K562 (cell line): Measurements from ENCODE around the gene DNAJC1. TPM values are rescaled to one million over a fixed set of nuclear protein-coding genes. Genes with fewer than 3 reads are reported as not detected.
A peak's percentile ranks its signal among the peaks of the same experiment; 100 is the strongest.

Source experiments
- ATAC-seq: fragments of 200-7000 bp; cut with Tn5 transposase; 3 replicates; pipeline ENCODE4 v1.9.1; 2020; ENCODE audit warnings: moderate library complexity
- BruUV-seq: library from RNA; stranded (reverse); fragments of 400-500 nt; replicated peaks from 2 replicates; lab custom pipeline; 2021; lab: Mats Ljungman, UMichigan
- CTCF ChIA-PET: fragments of 300-600 bp; formaldehyde crosslinking; extraction: SDS; loops from one replicate; lab custom pipeline; 2021; ENCODE audit warnings: low intra/inter-chr PET ratio; lab: Yijun Ruan, JAX
- POLR2A ChIA-PET: fragments of 300-600, 350-650 bp; sonication (Branson Sonifier 250); formaldehyde crosslinking; extraction: SDS; loops from one replicate; lab custom pipeline; 2021; ENCODE audit warnings: antibody characterized with exemption, inconsistent platforms; lab: Yijun Ruan, JAX
- DNase-seq, 4 experiments: peaks; one replicate each; pipeline versions ENCODE4 v3.0.0 to v3.0.0-alpha.2; 2011 to 2018; ENCODE audit warnings: low spot score in 3 of 4, mixed read lengths in 3 of 4; ENCODE audit errors: extremely low read depth in 1 of 4
- FAIRE-seq: peaks from 2 replicates; lab custom pipeline; 2011; peaks lifted over from hg19 to GRCh38; lab: Jason Lieb, UNC
- H2AFZ ChIP-seq: 2 replicates; pipeline ENCODE4 v1.6.0; 2011; ENCODE audit warnings: low read depth, low read length, control low read depth, inconsistent platforms
- H3K27ac ChIP-seq: fragments of 200-600 bp; 3 replicates; pipeline ENCODE4 v1.8.0; 2011; ENCODE audit warnings: low read depth, mild to moderate bottlenecking, control low read depth, inconsistent platforms, low read length, moderate library complexity, mixed read lengths; ENCODE audit errors: extremely low read depth
- H3K27me3 ChIP-seq, 2 experiments: fragments of 300-600 bp in 1 of 2; 2 replicates in 1 of 2; 3 replicates in 1 of 2; pipeline versions ENCODE4 v1.6.0 to v1.8.0; 2011; ENCODE audit warnings: inconsistent platforms in 2 of 2, low read length in 2 of 2, mild to moderate bottlenecking in 1 of 2, mixed read lengths in 1 of 2, moderate library complexity in 1 of 2; ENCODE audit not compliant: control insufficient read depth in 2 of 2, insufficient read depth in 2 of 2
- H3K36me3 ChIP-seq: fragments of 300-600 bp; 3 replicates; pipeline ENCODE4 v1.8.0; 2011; ENCODE audit warnings: mild to moderate bottlenecking, low read length, inconsistent platforms; ENCODE audit not compliant: control insufficient read depth, insufficient read depth
- H3K4me1 ChIP-seq, 2 experiments: fragments of 200-600 bp in 1 of 2; replicated peaks in 1 of 2; 2 replicates in 1 of 2; 3 replicates in 1 of 2; pipeline versions ENCODE4 v1.5.1 to v1.8.0; 2011; ENCODE audit warnings: inconsistent platforms in 2 of 2, low read length in 2 of 2, mild to moderate bottlenecking in 1 of 2, mixed read lengths in 1 of 2, moderate library complexity in 1 of 2; ENCODE audit not compliant: control insufficient read depth in 2 of 2, insufficient read depth in 2 of 2
- H3K4me2 ChIP-seq: 2 replicates; pipeline ENCODE4 v1.6.1; 2011; ENCODE audit warnings: low read length, control low read depth, inconsistent platforms, mixed read lengths; ENCODE audit not compliant: insufficient read depth
- H3K4me3 ChIP-seq: fragments of 200-600 bp; sonication (generic), shearing (Covaris generic); 2 replicates; pipeline ENCODE4 v1.5.1; 2016; ENCODE audit warnings: control low read depth, inconsistent platforms
- H3K79me2 ChIP-seq: fragments of 200-600 bp; 3 replicates; pipeline ENCODE4 v1.8.0; 2011; ENCODE audit warnings: low read length, inconsistent platforms; ENCODE audit not compliant: control insufficient read depth, insufficient read depth
- H3K9ac ChIP-seq, 2 experiments: 2 replicates each; pipeline versions ENCODE4 v1.6.0 to v1.6.1; 2011; ENCODE audit warnings: low read depth in 2 of 2, low read length in 2 of 2, control low read depth in 1 of 2, inconsistent platforms in 1 of 2, mild to moderate bottlenecking in 1 of 2, mixed read lengths in 1 of 2; ENCODE audit not compliant: insufficient read depth in 1 of 2
- H3K9me1 ChIP-seq: one replicate; pipeline ENCODE4 v1.6.0; 2011; ENCODE audit warnings: inconsistent platforms, mild to moderate bottlenecking, low read length, moderate library complexity; ENCODE audit not compliant: control insufficient read depth, insufficient read depth
- H3K9me3 ChIP-seq: replicated peaks from 2 replicates; pipeline ENCODE4 v1.5.1; 2011; ENCODE audit warnings: low read depth, low read length, inconsistent platforms; ENCODE audit not compliant: control insufficient read depth, insufficient read depth
- H4K20me1 ChIP-seq: replicated peaks from 2 replicates; pipeline ENCODE4 v1.6.1; 2011; ENCODE audit warnings: low read length, inconsistent platforms, mixed read lengths; ENCODE audit not compliant: control insufficient read depth, insufficient read depth
- CBFA2T3 ChIP-seq: fragments of 450-650 bp; IDR thresholded peaks from 2 replicates; pipeline ENCODE4 v1.6.1; 2017
- EHMT2 ChIP-seq: fragments of 450-650 bp; IDR thresholded peaks from 2 replicates; pipeline ENCODE4 v1.6.1; 2018; ENCODE audit warnings: antibody characterized with exemption
- FOSL1 ChIP-seq: fragments of 200-800 bp; sonication (Bioruptor generic); conservative IDR thresholded peaks from 2 replicates; pipeline ENCODE4 v1.6.1; 2016; ENCODE audit warnings: missing genetic modification characterization, missing compliant biosample characterization
- HCFC1 ChIP-seq: IDR thresholded peaks from 2 replicates; pipeline ENCODE4 v1.6.1; 2012; ENCODE audit warnings: low read depth, low read length, improper control_type of control experiment
- NFYB ChIP-seq: IDR thresholded peaks from 2 replicates; pipeline ENCODE4 v1.6.1; 2011; ENCODE audit warnings: mild to moderate bottlenecking, moderate library complexity; ENCODE audit not compliant: insufficient read length; ENCODE audit errors: extremely low read depth
- NR3C1 ChIP-seq: sonication (generic); formaldehyde crosslinking; IDR thresholded peaks from 2 replicates; pipeline ENCODE4 v1.8.1; 2022; ENCODE audit warnings: missing genetic modification reagents
- PTRF ChIP-seq: fragments of 450-650 bp; IDR thresholded peaks from 2 replicates; pipeline ENCODE4 v1.6.1; 2016; ENCODE audit warnings: mild to moderate bottlenecking, missing genetic modification characterization, missing compliant biosample characterization
- RAD21 ChIP-seq, 2 experiments: fragments of 250-450 bp in 1 of 2; fragments of 450-650 bp in 1 of 2; sonication (Bioruptor Pico) in 1 of 2; formaldehyde crosslinking in 1 of 2; IDR thresholded peaks in 1 of 2; conservative IDR thresholded peaks in 1 of 2; 2 replicates each; pipeline versions ENCODE4 v1.4.0 to v1.8.0; 2020 to 2022; ENCODE audit warnings: mild to moderate bottlenecking in 2 of 2, moderate library complexity in 1 of 2
- RBM25 ChIP-seq: fragments of 200-400 bp; formaldehyde crosslinking; IDR thresholded peaks from 2 replicates; pipeline ENCODE4 v1.6.1; 2018; ENCODE audit warnings: low read length, low read depth, moderate library complexity; ENCODE audit not compliant: severe bottlenecking
- RFX1 ChIP-seq: fragments of 450-650 bp; IDR thresholded peaks from 2 replicates; pipeline ENCODE4 v1.6.1; 2016; ENCODE audit warnings: mild to moderate bottlenecking, moderate library complexity
- SNIP1 ChIP-seq: fragments of 450-650 bp; IDR thresholded peaks from 2 replicates; pipeline ENCODE4 v1.7.1; 2017; ENCODE audit warnings: low read depth, mild to moderate bottlenecking
- USF1 ChIP-seq: sonication (generic); formaldehyde crosslinking; IDR thresholded peaks from 2 replicates; pipeline ENCODE4 v1.9.0; 2022; ENCODE audit warnings: mild to moderate bottlenecking, missing genetic modification reagents
- YY1 ChIP-seq, 3 experiments: IDR thresholded peaks; 2 replicates each; pipeline ENCODE4 v1.6.1; 2011; ENCODE audit warnings: low read length in 2 of 3, mild to moderate bottlenecking in 2 of 3, moderate library complexity in 2 of 3, borderline replicate concordance in 1 of 3, control low read depth in 1 of 3, low read depth in 1 of 3; ENCODE audit not compliant: insufficient read depth in 3 of 3, insufficient replicate concordance in 2 of 3, control insufficient read depth in 1 of 3, insufficient read length in 1 of 3; ENCODE audit errors: extremely low read depth in 1 of 3
- ZBTB8A ChIP-seq: fragments of 450-650 bp; IDR thresholded peaks from 2 replicates; pipeline ENCODE4 v1.6.1; 2018; ENCODE audit warnings: mild to moderate bottlenecking, moderate library complexity; ENCODE audit not compliant: partially characterized antibody
- ZHX1 ChIP-seq: fragments of 150-350 bp; conservative IDR thresholded peaks from 2 replicates; pipeline ENCODE4 v1.6.1; 2014; ENCODE audit warnings: low read length
- ZNF224 ChIP-seq: sonication (generic); formaldehyde crosslinking; IDR thresholded peaks from 2 replicates; pipeline ENCODE4 v1.8.0; 2022; ENCODE audit warnings: mild to moderate bottlenecking, missing genetic modification reagents
- ZNF717 ChIP-seq: fragments of 250-450 bp; sonication (Bioruptor Pico); IDR thresholded peaks from 2 replicates; pipeline ENCODE4 v1.5.0; 2021
- WGBS: fragments of 100-300 bp; shearing (Covaris generic); methylation state at CpG from one replicate; pipeline ENCODE4 v1.1.6; 2016; ENCODE audit warnings: low coverage, mixed read lengths; ENCODE audit not compliant: insufficient coverage; ENCODE audit errors: missing lambda C conversion rate; 5-methylcytosine and 5-hydroxymethylcytosine counted together
- in situ Hi-C: fragments of 300-500 bp; cut with MboI; formaldehyde crosslinking; loops from 4 replicates; pipeline ENCODE4 v1.15.0; 2018; ENCODE audit warnings: inconsistent platforms, mixed read lengths
- intact Hi-C: fragments of 100-400 bp; cut with micrococcal nuclease; formaldehyde crosslinking; loops from 2 replicates; pipeline ENCODE4 v1.14.2; 2022
- polyA plus RNA-seq, 8 experiments: library from polyadenylated mRNA; depleted of rRNA in 4 of 8; stranded (reverse) in 5 of 8; unstranded in 3 of 8; fragments of >200 nt; fragmentation: Nextera tagmentation in 2 of 8; fragmentation: Illumina TruSeq in 1 of 8; extraction: Ambion mirVana in 2 of 8; extraction: Trizol in 1 of 8; gene quantifications; 2 replicates each; pipeline versions ENCODE4 v1.2.1 to v1.2.3, GENCODE V29; 2011 to 2014; ENCODE audit warnings: inconsistent platforms in 1 of 8, missing spikeins in 1 of 8
- total RNA-seq, 7 experiments: library from RNA; depleted of rRNA in 6 of 7; stranded (reverse); fragments of >200 nt in 6 of 7; fragmentation: Illumina TruSeq in 2 of 7; extraction: Trizol in 2 of 7; gene quantifications; 2 replicates each; pipeline versions ENCODE4 v1.2.1 to v1.2.3, GENCODE V29; 2011 to 2021; ENCODE audit warnings: low replicate concordance in 1 of 7

Gene DNAJC1
- total and polyA plus RNA-seq, 9 of the 15 experiments (the other 6 are each of a cell fraction or from before 2014, with no cell fraction given) = 5.4 to 77.6 (median 40.3) TPM

- Histone ChIP-seq H3K79me2 (peaks cover 94% of the 10 kb centered on the region), H3K9me3 (no peaks in the 10 kb centered on the region), H3K9me1 (no peaks in the 10 kb centered on the region), H3K27ac (peak overlapping the region; percentile 24; the same call in 1 of the 3 replicates), H4K20me1 (no peaks in the 10 kb centered on the region), H3K9ac (peak overlapping the region in 1 of 2 experiments; percentile 18; a peak in 1 of 4 replicates), H3K4me3 (no peak overlapping the region), H3K4me2 (peak overlapping the region; percentile 34; the same call in 1 of the 2 replicates), H3K27me3 (no peaks in the 10 kb centered on the region), H3K4me1 (peaks cover 0 to 10% of the 10 kb centered on the region in 2 experiments; a peak in 1 of 5 replicates), H2AFZ (peak overlapping the region; percentile 42; the same call in 1 of the 2 replicates), H3K36me3 (no peaks in the 10 kb centered on the region)
- no peak for DNase-seq
- in situ Hi-C loops = no loop called here
- ChIA-PET CTCF (no interaction called here), POLR2A (interaction anchor here (1.0 kb wide), 1 partner anchor 12 kb away, joined by 3 read pairs; no protein-coding TSS in a partner anchor)
- ATAC-seq = peak; percentile 76
- intact Hi-C loops = no loop called here
- WGBS = 61% methylated on average over 6 of the region's 7 CpGs
- BruUV-seq = no TSS peak
- peak; percentile 57 for FAIRE-seq
- TF ChIP-seq ZNF224 (CRISPR knock-in tag) = no peak
- peak; percentile 58 for TF ChIP-seq FOSL1 (tag)
- no peak for TF ChIP-seq HCFC1
- no peak for TF ChIP-seq ZNF717
- no peak for TF ChIP-seq ZBTB8A
- TF ChIP-seq SNIP1 = no peak
- TF ChIP-seq RAD21 (CRISPR knock-in tag; conservative IDR thresholded peaks at IDR 0.05 in 1 of 2, IDR thresholded peaks at IDR 0.05 in 1 of 2) = no peak
- TF ChIP-seq PTRF = no peak
- TF ChIP-seq ZHX1 = no peak
- no peak for TF ChIP-seq CBFA2T3
- no peak for TF ChIP-seq NR3C1 (CRISPR knock-in tag)
- no peak for TF ChIP-seq USF1
- TF ChIP-seq RFX1 = no peak
- TF ChIP-seq EHMT2 = 0 out of 2 replicates have a peak, but pooled peaks have one; percentile 37
- peak in 1 of 3 experiments; percentile 31 for TF ChIP-seq YY1 (IDR thresholded peaks at IDR 0.05; ENCODE audit: borderline replicate concordance in 1 of 3, control insufficient read depth in 1 of 3, extremely low read depth in 1 of 3, insufficient read depth in 3 of 3, insufficient read length in 1 of 3, insufficient replicate concordance in 2 of 3, low read depth in 1 of 3, low read length in 2 of 3)
- TF ChIP-seq NFYB = peak; percentile 13
- no peak for TF ChIP-seq RBM25
These were observed 26.8 kb downstream of the DNAJC1 start for GRCh38 chr10:21976739-21977138.
